GM19324 (cell line): ENCODE results near the gene GOLGA8M.
"Not testable (repeated sequence)": the region's sequence is repeated elsewhere in the genome, so short reads cannot be mapped to it uniquely, and the experiment has no call there.

Experiments
- ATAC-seq: cut with Tn5 transposase; IDR thresholded peaks from one replicate; pipeline ENCODE4 v1.9.1; 2021; ENCODE audit warnings: mild to moderate bottlenecking, moderate library complexity; ENCODE audit not compliant: unreplicated experiment, low FRiP score

GOLGA8M gene

DNA sequence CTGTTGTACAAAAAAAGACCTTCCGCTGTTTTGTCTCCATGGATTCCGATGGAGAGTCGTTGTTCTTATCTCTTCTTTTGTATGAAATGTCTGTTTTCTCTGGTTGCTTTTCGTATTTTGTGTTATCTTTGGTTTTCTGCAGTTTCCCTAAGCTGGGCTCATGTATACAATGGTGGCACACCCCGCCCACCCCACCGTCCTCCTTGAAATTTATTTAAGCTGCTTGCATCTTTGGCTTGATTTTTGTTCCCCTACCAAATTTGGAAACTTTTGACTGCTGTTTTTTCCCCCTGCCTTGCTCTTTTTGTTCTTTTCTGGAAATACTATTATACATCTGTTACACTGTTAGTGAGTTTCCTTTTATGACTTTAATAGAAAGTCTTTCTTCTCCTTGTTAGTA is 47.6 kb downstream of the GOLGA8M start:
- ATAC-seq = not testable (repeated sequence)

DNA sequence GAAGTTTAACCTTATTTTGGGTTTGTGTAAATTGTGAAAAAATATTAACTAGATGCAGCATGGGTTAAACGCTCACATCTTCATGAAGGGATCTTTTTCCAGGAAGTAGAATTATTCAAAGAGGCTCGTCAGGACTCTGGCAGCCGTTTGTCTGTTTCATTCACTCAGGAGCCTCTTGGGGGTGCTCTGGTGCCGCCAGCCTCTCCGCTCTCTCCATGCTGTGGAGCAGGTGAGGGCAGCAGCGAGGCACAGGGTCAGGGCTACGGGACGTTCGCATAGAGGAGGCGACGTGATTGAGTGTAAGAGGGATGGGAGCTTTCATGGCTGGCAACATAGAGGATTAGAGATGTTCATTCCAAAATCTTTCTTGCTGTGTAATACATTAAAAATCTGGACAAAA is 48.5 kb downstream of the GOLGA8M start:
- ATAC-seq = not testable (repeated sequence)

DNA sequence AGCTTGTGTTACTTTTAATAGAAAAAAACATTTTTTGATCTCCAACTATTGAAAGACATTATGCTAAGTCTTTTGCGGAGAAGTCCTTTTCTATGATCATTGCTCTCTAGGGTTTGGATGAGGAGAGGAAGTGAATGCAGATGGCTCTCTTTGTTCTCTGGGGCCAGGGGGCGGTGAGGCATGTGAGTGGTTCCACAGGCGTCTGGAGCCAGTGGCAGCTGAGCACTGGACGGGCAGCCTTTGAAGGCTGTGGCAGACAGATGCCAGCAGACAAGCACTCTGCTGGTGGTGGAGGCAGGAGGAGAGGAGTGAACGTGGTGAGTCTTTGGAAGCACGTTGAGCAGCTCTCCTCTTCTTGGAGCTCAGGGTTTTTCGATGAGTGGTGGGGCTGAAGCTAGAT is 51.5 kb downstream of the GOLGA8M start:
- not testable (repeated sequence) for ATAC-seq

DNA sequence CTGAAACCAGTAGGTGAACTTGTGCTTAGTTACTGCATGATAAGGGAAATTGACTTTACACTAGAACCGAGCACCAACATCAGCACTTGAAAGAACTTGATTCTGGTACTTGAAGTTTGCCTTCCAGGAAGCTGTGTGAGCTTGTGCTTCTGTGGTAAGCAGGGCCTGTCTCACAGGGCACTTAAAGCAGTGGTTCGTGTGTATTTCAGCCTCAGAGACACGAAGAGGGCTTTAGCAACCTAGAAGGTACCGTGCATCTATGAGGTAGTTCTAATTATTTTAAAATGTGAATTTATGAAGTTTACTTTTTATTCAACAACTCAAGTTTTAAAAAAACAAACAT is 56.2 kb downstream of the GOLGA8M start:
- ATAC-seq = not testable (repeated sequence)

DNA sequence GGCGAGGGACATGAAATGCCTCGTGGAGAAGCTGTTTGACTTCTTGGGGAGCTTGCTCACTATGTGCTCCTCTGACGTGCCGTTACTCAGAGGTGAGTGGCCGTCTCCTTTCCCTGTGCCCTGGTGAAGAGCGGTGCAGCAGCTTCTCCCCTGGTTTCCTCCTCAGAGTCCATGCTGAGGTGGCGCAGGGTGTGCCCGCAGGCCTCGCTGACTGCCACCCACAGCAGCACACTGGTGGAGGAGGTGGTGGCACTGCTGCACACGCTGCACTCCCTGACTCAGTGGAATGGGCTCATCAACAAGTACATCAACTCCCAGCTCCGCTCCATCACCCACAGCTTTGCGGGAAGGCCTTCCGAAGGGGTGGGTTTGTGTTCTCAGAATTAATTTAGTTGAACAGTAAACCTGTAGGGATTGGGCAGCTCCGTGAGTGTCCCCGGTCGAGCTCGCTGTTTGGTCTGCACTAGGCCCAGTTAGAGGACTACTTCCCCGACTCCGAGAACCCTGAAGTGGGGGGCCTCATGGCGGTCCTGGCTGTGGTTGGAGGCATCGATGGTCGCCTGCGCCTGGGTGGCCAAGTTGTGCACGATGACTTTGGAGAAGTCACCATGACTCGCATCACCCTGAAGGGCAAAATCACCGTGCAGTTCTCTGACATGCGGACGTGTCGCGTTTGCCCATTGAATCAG is 56.7 kb downstream of the GOLGA8M start:
- ATAC-seq = not testable (repeated sequence)

DNA sequence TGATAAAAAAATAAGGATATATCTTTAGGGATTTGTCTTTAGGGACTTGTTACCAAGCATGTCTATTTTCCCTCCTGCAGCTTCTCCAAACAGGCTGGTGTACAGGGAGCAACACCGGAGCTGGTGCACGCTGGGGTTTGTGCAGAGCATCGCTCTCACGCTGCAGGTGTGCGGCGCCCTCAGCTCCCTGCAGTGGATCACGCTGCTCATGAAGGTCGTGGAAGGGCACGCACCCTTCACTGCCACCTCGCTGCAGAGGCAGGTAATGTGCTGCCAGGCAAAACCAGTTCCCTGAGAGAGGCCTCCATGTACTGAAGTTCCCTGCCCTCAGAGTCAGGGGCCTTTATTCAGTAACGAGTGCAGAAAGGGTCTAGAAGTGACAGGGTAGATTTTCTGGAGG is 58.0 kb downstream of the GOLGA8M start:
- not testable (repeated sequence) for ATAC-seq

DNA sequence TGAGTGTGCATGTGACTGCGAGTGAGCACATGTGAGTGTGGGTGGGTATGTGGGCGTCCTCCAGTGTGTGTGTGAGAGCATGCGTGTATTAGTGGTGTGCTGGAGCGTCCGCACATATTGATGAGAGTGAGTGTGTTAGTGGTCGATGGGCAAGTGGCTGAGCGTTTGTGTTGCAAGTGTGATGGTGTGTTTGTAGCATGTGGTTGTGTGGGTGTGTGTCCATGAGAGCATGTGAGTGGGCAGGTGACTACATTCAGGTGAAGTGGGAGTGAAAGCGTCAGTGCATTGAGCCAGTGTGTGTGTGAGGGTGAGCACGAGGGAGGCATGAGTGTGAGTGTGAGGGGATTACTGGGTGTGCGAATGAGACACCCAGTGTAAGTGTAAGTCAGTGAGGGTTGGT is 59.7 kb downstream of the GOLGA8M start:
- not testable (repeated sequence) for ATAC-seq
